Fibroblast of lung (primary cell): ENCODE results near the gene CFAP299. TPM values are rescaled to one million over a fixed set of nuclear protein-coding genes. Genes with fewer than 3 reads are reported as not detected.

Experiments used
- DNase-seq, 2 donors: peaks; one replicate each; pipeline versions ENCODE4 v3.0.0 to v3.0.0-alpha.2; 2010; ENCODE audit warnings: low read depth in 2 of 2
- H2AFZ ChIP-seq: 2 replicates; pipeline ENCODE4 v1.5.1; 2012; ENCODE audit warnings: low read length, control low read depth, inconsistent platforms
- H3K27ac ChIP-seq: 2 replicates; pipeline ENCODE4 v1.5.1; 2011; ENCODE audit warnings: low read length, control low read depth; ENCODE audit not compliant: insufficient read depth
- H3K27me3 ChIP-seq: 2 replicates; pipeline ENCODE4 v1.5.1; 2011; ENCODE audit warnings: mild to moderate bottlenecking, low read length; ENCODE audit not compliant: control insufficient read depth, insufficient read depth
- H3K36me3 ChIP-seq: 2 replicates; pipeline ENCODE4 v1.5.1; 2011; ENCODE audit warnings: low read length; ENCODE audit not compliant: control insufficient read depth, insufficient read depth
- H3K4me1 ChIP-seq: 2 replicates; pipeline ENCODE4 v1.5.1; 2011; ENCODE audit warnings: low read length; ENCODE audit not compliant: control insufficient read depth, insufficient read depth; ENCODE audit errors: extremely low read depth
- H3K4me2 ChIP-seq: 2 replicates; pipeline ENCODE4 v1.5.1; 2011; ENCODE audit warnings: low read length, control low read depth; ENCODE audit not compliant: insufficient read depth; ENCODE audit errors: extremely low read depth
- H3K4me3 ChIP-seq, 4 experiments: fragments of 200-600 bp in 1 of 4; sonication (generic) in 1 of 4; replicated peaks in 1 of 4; 2 replicates each; pipeline ENCODE4 v1.5.1; 2011 to 2016; ENCODE audit warnings: low read length in 4 of 4, low read depth in 3 of 4, mild to moderate bottlenecking in 3 of 4, control low read depth in 2 of 4, inconsistent platforms in 1 of 4, mixed read lengths in 1 of 4; ENCODE audit not compliant: insufficient read depth in 1 of 4; ENCODE audit errors: control extremely low read depth in 1 of 4
- H3K79me2 ChIP-seq: 2 replicates; pipeline ENCODE4 v1.5.1; 2012; ENCODE audit warnings: mild to moderate bottlenecking, low read length, inconsistent platforms; ENCODE audit not compliant: control insufficient read depth, insufficient read depth
- H3K9ac ChIP-seq: 2 replicates; pipeline ENCODE4 v1.5.1; 2011; ENCODE audit warnings: mild to moderate bottlenecking, low read length, control low read depth; ENCODE audit not compliant: insufficient read depth
- H3K9me3 ChIP-seq: 2 replicates; pipeline ENCODE4 v1.5.1; 2012; ENCODE audit warnings: low read depth, low read length; ENCODE audit not compliant: control insufficient read depth, insufficient read depth
- H4K20me1 ChIP-seq: 2 replicates; pipeline ENCODE4 v1.5.1; 2011; ENCODE audit warnings: low read length; ENCODE audit not compliant: control insufficient read depth, insufficient read depth; ENCODE audit errors: extremely low read depth
- CTCF ChIP-seq, 2 donors: IDR thresholded peaks in 1 of 2; conservative IDR thresholded peaks in 1 of 2; 1 replicate in 1 of 2; 2 replicates in 1 of 2; pipeline ENCODE4 v1.5.1; 2011 to 2012; ENCODE audit warnings: low read length in 2 of 2, control low read depth in 1 of 2, inconsistent platforms in 1 of 2, low read depth in 1 of 2, mild to moderate bottlenecking in 1 of 2
- EZH2 ChIP-seq: IDR thresholded peaks from 2 replicates; pipeline ENCODE4 v1.5.1; 2012; ENCODE audit warnings: low read length, control low read depth, mild to moderate bottlenecking; ENCODE audit errors: missing control alignments
- polyA plus RNA-seq, 2 donors: library from polyadenylated mRNA; depleted of rRNA in 1 of 2; stranded (reverse) in 1 of 2; unstranded in 1 of 2; fragments of >200 nt; gene quantifications; 2 replicates each; pipeline ENCODE4 v1.2.1, GENCODE V29; 2011 to 2012; ENCODE audit warnings: missing spikeins in 1 of 2
- total RNA-seq: library from RNA; depleted of rRNA; stranded (reverse); fragments of >200 nt; gene quantifications from 2 replicates; pipeline ENCODE4 v1.2.1, GENCODE V29; 2014

The CFAP299 gene
- total and polyA plus RNA-seq, 2 donors (not counting 1 experiment from before 2014, with no cell fraction given), result 0.79 to 16.2 TPM

DNA sequence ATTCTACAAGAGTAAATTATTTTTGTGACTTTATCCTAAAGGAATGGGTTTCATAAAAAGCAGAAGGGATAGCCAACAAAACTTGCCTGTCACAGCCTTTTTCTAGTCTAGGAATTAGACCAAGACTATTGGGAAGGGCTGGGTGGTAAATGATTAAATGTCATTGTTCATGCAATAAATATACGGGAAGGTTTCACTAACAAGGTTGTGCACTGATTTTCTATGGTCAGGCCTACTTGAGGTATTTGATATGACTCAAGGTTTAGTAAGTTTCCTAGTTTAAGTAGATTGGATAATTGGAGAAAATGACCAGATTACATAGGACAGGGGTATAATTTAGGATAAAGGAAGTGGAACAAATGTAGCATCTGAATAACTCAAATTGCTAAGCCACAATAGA, 445.9 kb downstream of the CFAP299 start:
- no peak overlapping the region for H3K4me2 ChIP-seq
- DNase-seq, result peak in 1 of 2 donors; percentile 8

DNA sequence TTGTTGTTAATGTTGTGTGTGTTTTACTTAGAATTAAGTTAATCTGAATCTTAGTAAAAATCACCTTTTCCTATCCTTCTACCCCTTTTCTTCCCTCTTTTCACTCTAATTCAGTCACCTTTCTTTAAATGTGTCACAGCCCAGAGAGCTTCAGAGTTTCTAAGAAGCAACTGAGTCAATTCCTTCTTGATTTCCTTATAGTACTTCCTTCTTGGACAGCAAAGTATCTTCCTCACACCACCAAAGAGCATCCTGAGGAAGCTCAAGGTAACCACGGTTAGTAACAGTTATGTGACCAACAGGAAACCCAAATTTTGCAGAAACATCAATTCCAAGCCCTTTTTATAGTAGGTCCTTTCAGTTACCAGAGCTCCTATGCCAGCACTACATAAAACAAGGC, 451.8 kb downstream of the CFAP299 start:
- no peaks in the 10 kb centered on the region for H3K79me2 ChIP-seq
- H3K27me3 ChIP-seq, result no peaks in the 10 kb centered on the region
- no peaks in the 10 kb centered on the region for H3K4me1 ChIP-seq
- H3K9ac ChIP-seq, result no peak overlapping the region
- TF ChIP-seq EZH2, result no peak
- TF ChIP-seq CTCF (conservative IDR thresholded peaks at IDR 0.05 in 1 of 2, IDR thresholded peaks at IDR 0.05 in 1 of 2; ENCODE audit: low read depth in 1 of 2, low read length in 2 of 2), result no peak
- no peak overlapping the region for H3K4me2 ChIP-seq
- no peaks in the 10 kb centered on the region for H3K9me3 ChIP-seq
- no peak for DNase-seq
- H2AFZ ChIP-seq, result no peak overlapping the region
- H3K4me3 ChIP-seq, result no peak overlapping the region
- H3K36me3 ChIP-seq, result no peaks in the 10 kb centered on the region
- no peak overlapping the region for H3K27ac ChIP-seq
- no peaks in the 10 kb centered on the region for H4K20me1 ChIP-seq

More for the DNA sequence above, 445.9 kb downstream of the CFAP299 start:
- TF ChIP-seq CTCF (conservative IDR thresholded peaks at IDR 0.05 in 1 of 2, IDR thresholded peaks at IDR 0.05 in 1 of 2; ENCODE audit: low read depth in 1 of 2, low read length in 2 of 2) (no peak), EZH2 (no peak)
- no peak overlapping the region for H3K9ac ChIP-seq
- no peaks in the 10 kb centered on the region for H3K36me3 ChIP-seq
- H3K27ac ChIP-seq, result no peak overlapping the region
- H2AFZ ChIP-seq, result no peak overlapping the region
- no peaks in the 10 kb centered on the region for H4K20me1 ChIP-seq
- no peaks in the 10 kb centered on the region for H3K9me3 ChIP-seq
- H3K4me3 ChIP-seq, result no peak overlapping the region
- H3K27me3 ChIP-seq, result no peaks in the 10 kb centered on the region
- H3K79me2 ChIP-seq, result no peaks in the 10 kb centered on the region
- no peaks in the 10 kb centered on the region for H3K4me1 ChIP-seq

- Histone ChIP-seq H3K4me1 (no peaks in the 10 kb centered on the region), H3K27ac (no peak overlapping the region), H2AFZ (no peak overlapping the region), H3K4me2 (no peak overlapping the region), H3K9me3 (no peaks in the 10 kb centered on the region), H3K4me3 (no peak overlapping the region), H4K20me1 (no peaks in the 10 kb centered on the region), H3K36me3 (no peaks in the 10 kb centered on the region), H3K9ac (no peak overlapping the region), H3K79me2 (no peaks in the 10 kb centered on the region), H3K27me3 (no peaks in the 10 kb centered on the region)
- TF ChIP-seq CTCF (conservative IDR thresholded peaks at IDR 0.05 in 1 of 2, IDR thresholded peaks at IDR 0.05 in 1 of 2; ENCODE audit: low read depth in 1 of 2, low read length in 2 of 2) (no peak), EZH2 (no peak)
- peak; percentile 24 to 79 for DNase-seq
These were observed 453.3 kb downstream of the CFAP299 start for GRCh38 chr4:80788798-80789197.
